Thyroid gland (tissue), 4 donors: ENCODE measurements around the gene ZNF184.

Experiments
- CTCF ChIP-seq, 6 experiments: fragments of 200-600 bp in 3 of 6; fragments of 450-650 bp in 3 of 6; sonication (generic) in 3 of 6; IDR thresholded peaks; one replicate each; pipeline ENCODE4 v1.5.1; 2016 to 2019; ENCODE audit warnings: antibody characterized with exemption in 6 of 6, mild to moderate bottlenecking in 2 of 6, inconsistent platforms in 1 of 6, moderate library complexity in 1 of 6
- POLR2A ChIP-seq, 2 donors: fragments of 450-650 bp; IDR thresholded peaks; one replicate each; pipeline ENCODE4 v1.6.1; 2017; ENCODE audit warnings: antibody characterized with exemption in 2 of 2, mild to moderate bottlenecking in 2 of 2, moderate library complexity in 1 of 2

GRCh38 chr6:27426045-27426620 lies 46.8 kb downstream of the ZNF184 start:
- TF ChIP-seq CTCF (IDR thresholded peaks at IDR 0.05) (no peak), POLR2A (IDR thresholded peaks at IDR 0.05) (no peak)
